Stimulated activated CD8-positive, alpha-beta memory T cell treated with anti-CD3 and anti-CD28 coated beads, Interleukin-4, amount 100 ng/mL, for 48 hours (primary cell): ENCODE results near the gene LRRC59.

Experiments
- DNase-seq: peaks from one replicate; pipeline ENCODE4 v3.0.0-alpha.2; 2020

LRRC59 gene

DNA sequence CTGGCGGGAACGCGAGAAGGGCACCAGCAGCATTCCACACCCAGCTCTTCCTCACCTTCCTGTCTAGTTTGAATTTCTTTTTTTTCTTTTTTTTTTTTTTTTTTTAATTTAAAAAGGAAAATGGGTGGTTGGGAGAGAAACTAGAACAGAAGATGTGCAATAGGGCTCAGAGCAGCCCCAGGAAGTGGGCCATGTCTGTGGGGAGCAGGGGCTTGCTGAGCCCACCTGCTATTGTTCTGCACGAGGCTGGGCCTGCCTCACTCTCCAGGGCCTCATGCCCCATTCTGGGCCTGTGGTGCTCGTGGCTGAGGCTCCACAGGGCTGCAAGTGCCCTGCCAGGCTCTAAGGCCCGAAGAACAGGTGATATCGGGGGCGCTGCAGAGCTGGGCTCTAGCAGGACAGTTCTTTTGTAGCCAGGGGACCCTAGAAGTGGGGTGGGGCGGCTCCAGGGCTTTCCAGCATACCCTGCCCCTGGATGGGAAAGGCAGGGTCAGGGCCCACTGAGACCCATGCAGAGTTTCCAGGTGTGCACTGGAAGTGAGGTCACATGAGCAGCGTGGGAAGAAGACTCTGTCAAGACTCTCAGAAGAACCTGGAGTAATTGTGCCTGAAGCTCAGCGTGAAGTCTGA is 36.7 kb downstream of the LRRC59 start:
- no peak for DNase-seq

DNA sequence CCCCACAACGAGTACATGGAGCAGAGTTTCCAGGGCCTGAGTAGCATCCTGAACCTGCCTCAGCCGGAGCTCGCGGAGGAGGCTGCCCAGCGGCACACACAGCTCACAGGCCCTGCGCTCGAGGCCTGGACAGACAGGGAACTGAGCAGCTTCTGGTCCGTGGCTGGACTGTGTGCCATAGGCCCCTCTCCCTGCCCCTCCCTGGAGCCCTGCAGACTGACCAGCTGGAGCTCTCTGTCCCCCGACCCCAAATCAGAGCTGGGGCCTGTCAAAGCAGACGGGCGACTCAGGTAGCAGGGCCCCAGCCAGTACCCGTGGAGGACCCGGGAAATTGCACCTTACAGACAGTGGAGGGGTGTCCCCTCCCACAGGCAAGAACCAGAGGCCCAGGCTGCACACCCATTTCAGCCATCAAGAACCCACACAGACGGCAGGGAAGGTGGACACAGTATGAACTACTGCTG is 37.3 kb downstream of the LRRC59 start:
- DNase-seq, result no peak

GRCh38 chr17:50359005-50359699 is 38.2 kb downstream of the LRRC59 start:
- DNase-seq, result no peak

DNA sequence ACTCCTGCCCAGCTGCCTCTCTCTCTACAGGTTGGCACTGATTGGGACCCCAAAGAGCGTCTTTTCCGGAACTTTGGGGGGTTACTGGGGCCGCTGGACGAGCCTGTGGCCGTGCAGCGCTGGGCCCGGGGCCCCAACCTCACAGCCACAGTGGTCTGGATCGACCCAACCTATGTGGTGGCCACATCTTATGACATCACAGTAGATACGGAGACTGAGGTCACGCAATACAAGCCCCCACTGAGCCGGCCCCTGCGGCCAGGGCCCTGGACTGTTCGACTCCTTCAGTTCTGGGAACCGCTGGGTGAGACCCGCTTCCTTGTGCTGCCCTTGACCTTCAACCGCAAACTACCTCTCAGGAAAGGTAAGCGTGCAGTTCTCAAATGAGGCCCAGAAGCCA is 39.1 kb downstream of the LRRC59 start:
- DNase-seq, result no peak

DNA sequence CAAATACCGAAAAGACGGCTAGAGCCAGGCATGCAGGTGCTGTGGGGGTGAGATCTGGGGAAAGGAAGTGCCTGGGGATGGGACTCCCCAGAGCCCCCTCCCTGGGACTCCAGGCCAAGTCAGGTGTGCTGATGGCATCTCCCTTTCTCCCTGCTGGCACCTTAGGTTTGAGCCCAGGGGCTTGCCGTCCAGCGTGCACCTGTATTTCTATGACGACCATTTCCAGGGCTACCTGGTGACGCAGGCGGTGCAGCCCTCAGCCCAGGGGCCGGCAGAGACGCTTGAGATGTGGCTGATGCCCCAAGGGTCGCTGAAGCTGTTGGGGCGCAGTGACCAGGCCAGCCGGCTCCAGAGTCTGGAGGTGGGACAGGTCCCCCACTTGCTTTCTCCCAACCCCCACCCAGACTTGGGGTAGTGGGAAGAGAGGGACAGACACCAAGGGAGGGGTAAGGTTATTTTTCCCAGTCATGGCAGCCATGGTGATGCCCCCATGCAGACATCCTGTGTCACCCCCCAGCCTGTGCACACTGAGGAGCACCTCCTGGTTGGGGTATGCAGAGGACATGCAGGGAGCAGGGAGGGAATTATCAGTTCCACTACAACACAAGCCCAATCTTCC is 40.3 kb downstream of the LRRC59 start:
- no peak for DNase-seq

GRCh38 chr17:50356418-50356817 is 40.9 kb downstream of the LRRC59 start:
- no peak for DNase-seq

DNA sequence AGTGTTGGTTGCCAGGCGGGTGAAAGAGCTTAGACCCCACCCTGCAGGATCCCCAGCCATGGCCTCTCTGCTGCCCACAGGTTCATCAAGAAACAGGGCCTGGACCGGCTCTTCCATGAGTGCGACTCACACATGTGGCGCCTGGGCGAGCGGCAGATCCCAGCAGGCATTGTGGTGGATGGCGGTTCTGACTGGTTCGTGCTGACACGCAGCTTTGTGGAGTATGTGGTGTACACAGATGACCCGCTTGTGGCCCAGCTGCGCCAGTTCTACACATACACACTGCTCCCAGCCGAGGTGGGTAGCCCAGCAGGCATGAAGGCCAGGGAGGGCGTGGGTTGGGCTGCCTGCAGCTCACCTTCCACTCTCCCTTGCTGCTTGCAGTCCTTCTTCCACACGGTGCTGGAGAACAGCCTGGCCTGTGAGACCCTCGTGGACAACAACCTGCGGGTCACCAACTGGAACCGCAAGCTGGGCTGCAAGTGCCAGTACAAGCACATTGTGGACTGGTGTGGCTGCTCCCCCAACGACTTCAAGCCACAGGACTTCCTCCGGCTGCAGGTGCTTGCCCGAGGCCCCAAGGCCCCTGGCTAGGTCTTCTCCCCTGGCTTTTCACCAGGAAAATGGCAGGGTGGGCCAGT is 41.5 kb downstream of the LRRC59 start:
- no peak for DNase-seq

DNA sequence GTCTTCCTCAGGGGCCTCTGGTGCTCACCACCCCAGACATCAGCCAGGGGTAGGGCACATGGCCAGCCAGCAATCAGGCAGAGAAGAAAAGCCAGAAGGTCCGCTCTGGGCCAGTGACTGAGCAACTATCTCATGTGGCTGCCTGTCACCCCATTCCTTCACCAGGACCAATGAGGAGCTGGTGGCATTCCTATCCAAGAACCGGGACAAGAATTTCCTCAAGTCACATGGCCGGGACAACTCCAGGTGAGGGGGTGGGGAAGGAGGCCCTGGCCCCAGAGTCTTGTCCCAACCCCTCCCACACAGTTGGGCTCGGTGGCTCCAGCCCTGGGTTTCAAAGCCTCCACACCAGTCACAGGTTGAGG is 42.0 kb downstream of the LRRC59 start:
- no peak for DNase-seq

DNA sequence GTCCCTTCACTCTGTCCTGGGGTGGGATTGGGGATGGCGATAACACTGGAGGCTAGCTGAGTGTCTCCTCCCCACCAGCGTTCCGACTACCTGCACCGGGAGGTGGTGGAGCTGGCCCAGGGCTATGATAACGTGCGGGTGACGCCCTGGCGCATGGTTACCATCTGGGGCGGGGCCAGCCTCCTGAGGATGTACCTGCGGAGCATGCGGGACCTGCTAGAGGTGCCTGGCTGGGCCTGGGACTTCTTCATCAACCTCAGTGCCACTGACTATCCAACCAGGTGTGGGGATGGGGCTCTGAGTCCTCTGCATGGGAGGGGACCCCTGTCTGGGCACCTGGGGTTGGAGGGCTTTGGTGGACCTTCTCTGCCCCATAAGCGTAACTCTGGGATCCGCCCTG is 42.5 kb downstream of the LRRC59 start:
- DNase-seq, result no peak

DNA sequence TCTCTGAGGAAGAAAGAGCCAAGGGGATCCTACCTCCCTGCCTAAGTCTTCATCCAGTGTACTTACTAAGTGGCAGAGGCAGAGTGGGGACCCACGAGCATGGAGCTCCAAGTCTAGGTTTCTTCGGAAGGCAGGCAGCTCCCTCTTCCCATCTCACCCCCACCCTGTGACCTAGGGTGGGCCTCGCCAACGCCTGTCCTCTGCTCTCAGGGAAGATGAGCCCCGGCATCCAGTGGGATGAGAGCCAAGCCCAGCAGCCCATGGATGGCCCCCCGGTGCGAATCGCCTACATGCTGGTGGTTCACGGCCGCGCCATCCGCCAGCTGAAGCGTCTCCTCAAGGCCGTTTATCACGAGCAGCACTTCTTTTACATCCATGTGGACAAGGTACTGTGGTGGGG is 43.1 kb downstream of the LRRC59 start:
- no peak for DNase-seq

DNA sequence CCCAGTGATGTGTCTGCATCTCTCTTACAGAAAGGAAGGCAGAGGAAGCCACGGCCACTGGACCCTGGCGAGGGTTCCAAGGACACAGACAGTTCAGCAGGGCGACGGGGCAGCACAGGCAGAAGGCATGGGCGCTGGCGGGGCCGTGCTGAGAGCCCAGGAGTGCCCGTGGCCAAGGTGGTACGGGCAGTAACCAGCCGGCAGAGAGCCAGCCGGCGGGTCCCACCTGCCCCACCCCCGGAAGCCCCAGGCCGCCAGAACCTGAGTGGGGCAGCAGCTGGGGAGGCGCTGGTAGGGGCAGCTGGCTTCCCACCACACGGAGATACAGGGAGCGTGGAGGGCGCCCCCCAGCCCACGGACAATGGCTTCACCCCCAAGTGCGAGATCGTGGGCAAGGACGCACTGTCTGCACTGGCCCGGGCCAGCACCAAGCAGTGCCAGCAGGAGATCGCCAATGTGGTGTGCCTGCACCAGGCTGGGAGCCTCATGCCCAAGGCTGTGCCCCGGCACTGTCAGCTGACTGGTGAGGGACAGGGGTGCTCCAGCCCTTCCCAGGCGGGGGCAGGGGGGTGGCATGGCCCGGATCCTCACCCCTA is 43.6 kb downstream of the LRRC59 start:
- no peak for DNase-seq

DNA sequence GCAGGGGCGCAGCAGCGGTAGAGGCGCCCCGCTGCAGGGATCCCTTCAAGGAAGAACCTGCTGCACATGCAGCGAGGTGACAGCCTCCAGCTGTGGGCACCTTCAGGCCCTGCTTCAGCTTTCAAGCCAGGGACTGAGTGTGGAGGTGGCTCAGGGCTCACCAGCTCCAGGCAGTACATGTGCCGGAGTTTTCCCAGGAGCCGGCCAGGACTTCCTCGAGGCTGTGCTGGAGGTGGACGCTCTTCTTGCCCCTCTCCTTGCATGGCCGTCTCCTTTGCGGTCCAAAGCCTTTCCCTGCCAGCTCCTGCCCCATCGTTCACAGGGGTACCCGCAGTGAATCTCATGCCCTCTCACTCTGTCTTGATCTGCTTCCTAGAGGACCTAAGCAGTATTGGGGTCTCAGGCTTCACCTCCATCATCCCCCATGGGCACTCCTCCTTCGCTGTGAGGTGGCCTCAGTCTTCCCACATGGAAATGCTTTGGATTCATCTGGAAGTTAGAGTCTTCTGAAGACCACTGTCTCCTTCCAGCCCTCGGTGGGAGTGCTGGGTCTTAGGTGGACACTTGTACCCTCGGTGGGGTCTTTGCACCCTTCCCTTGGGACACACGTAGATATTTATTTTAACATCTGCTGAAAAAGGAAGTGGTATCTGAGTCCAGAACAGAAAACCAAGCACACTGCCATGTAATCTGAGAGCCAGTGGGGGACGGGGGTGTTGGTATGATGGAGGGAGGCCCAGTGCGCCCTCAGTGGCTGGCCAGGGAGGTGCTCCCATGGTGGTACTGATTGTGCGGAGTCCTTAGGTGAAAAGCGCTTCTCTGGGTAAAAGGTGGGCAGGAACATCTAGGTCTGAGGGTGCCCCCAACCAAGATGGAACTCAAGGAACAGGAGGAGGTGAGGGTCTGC is 44.4 kb downstream of the LRRC59 start:
- no peak for DNase-seq

DNA sequence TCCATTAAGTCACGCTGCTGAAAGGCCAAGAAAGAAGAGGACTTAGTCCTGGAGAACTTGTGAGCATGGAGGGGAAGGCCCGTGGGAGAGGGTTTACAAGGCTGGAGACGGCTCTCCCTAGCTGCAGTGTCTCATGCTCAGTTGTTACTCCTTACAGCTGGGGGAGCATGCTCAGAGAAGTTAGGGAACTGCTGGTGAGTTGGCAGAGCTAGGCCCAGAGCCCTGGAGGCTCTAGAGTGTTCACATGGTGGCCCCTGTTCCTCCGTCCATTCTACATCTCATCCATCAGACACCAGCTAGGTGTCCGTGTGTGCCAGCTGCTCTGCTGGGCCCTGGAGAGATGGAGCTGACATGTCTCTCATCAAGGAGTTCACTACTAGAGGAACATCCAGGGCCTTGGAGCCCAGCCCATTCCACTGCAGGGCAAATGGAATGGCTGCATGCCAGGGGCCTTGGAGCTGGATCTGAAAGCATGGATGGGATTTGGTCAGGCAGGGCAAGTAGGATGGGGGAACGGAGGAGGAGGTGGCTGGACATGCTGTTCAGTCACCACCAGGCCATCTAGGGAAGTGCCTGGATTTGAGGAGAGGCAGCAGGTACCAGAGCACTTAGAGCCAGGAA is 45.1 kb downstream of the LRRC59 start:
- no peak for DNase-seq

DNA sequence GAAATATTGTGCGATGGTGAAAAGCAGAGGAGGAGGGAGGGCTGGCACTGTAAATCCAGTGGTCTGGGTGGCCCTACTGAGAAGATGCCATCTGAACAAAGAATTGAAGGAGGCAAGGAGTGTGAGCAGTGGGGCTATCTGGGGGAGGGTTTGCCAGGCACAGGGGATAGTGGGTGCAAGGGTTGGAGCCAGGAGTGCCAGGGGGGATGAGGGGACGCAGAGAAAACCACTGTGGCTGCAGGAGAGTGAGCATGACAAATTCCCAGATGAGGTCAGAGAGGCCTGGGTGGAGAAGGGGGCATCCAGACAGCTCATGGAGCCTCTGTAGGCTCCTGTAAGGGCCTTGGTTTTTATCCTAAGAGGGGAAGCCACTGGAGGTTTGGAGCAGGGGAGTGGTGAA is 46.6 kb downstream of the LRRC59 start:
- DNase-seq, result peak; percentile 22

GRCh38 chr17:50349243-50349600 is 48.1 kb downstream of the LRRC59 start:
- no peak for DNase-seq

GRCh38 chr17:50348522-50349242 is 48.6 kb downstream of the LRRC59 start:
- no peak for DNase-seq

GRCh38 chr17:50347894-50348291 is 49.4 kb downstream of the LRRC59 start:
- DNase-seq, result no peak

DNA sequence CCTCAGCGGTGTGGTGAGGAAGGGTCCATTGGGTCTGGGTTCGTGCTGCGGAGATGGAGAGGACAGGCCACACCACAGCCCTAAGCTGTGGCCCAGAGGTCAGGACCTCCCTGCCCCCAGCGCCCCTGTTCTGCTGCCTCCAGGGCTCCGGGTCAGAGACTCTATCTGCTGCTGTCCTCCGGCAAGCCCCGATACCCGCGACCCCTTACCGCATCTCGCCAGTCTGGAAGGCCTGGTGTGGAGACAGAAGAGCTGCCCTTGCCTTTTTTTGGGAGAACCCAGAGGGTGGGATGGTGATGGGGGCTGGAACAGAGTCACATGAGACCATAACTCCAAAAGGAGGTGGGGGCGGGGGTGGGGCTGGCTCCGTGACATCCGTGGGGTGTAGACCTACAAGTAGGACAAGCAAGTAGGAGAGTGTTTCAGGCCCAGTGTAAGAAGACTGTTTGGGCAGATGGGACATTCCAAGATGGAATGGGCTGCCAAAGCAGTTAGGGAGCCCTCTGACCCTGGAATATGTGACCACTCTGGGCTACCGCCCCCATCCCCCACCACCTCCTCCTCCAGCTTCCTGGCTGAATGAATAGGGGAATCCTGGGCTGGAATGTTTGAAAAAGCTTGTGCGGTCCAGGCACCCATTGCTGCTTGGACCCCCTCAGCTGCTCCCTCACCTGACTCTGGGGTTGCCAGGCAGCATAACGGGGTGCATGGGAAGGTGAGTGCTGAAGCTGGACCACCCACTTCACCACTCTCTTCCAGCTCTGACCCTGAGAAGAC is 50.0 kb downstream of the LRRC59 start:
- no peak for DNase-seq

- peak; percentile 70 for DNase-seq
These were observed 50.8 kb downstream of the LRRC59 start for GRCh38 chr17:50346313-50347116.
